Tibial nerve (tissue), 4 donors: ENCODE data around the gene HEXIM2. TPM values are rescaled to one million over a fixed set of nuclear protein-coding genes. Genes with fewer than 3 reads are reported as not detected.

Experiments
- DNase-seq, 2 donors: peaks; one replicate each; pipeline ENCODE4 v3.0.0-alpha.2; 2019; ENCODE audit warnings: low spot score in 2 of 2
- H3K27ac ChIP-seq, 4 donors: fragments of 200-600 bp; sonication (generic) in 3 of 4; one replicate each; pipeline ENCODE4 v1.5.1; 2017 to 2019; ENCODE audit warnings: mild to moderate bottlenecking in 1 of 4
- H3K27me3 ChIP-seq, 2 donors: fragments of 200-600 bp; sonication (generic) in 1 of 2; one replicate each; pipeline versions ENCODE4 v1.5.1 to v1.6.0; 2017 to 2019
- H3K36me3 ChIP-seq, 3 donors: fragments of 200-600 bp; sonication (generic); one replicate each; pipeline ENCODE4 v1.5.1; 2018 to 2019
- H3K4me1 ChIP-seq, 4 donors: fragments of 200-600 bp; sonication (generic) in 3 of 4; one replicate each; pipeline ENCODE4 v1.5.1; 2017 to 2019
- H3K4me3 ChIP-seq, 4 donors: fragments of 200-600 bp; sonication (generic) in 3 of 4; one replicate each; pipeline ENCODE4 v1.5.1; 2017 to 2019; ENCODE audit warnings: mild to moderate bottlenecking in 1 of 4, moderate library complexity in 1 of 4
- H3K9me3 ChIP-seq, 4 donors: fragments of 200-600 bp; sonication (generic) in 3 of 4; one replicate each; pipeline ENCODE4 v1.5.1; 2017 to 2019
- EP300 ChIP-seq, 2 donors: sonication (generic); formaldehyde crosslinking; IDR thresholded peaks; one replicate each; pipeline ENCODE4 v1.6.1; 2017; ENCODE audit warnings: antibody characterized with exemption in 2 of 2, mild to moderate bottlenecking in 1 of 2
- POLR2A ChIP-seq, 2 donors: fragments of 450-650 bp; IDR thresholded peaks; one replicate each; pipeline ENCODE4 v1.6.1; 2017; ENCODE audit warnings: antibody characterized with exemption in 2 of 2, mild to moderate bottlenecking in 2 of 2, moderate library complexity in 2 of 2
- WGBS, 2 donors: methylation state at CpG; one replicate each; pipeline ENCODE4 v1.1.5; 2018; 5-methylcytosine and 5-hydroxymethylcytosine counted together
- total RNA-seq, 4 donors: library from RNA; depleted of rRNA; stranded (reverse); fragments of >200 nt; gene quantifications; one replicate each; pipeline ENCODE4 v1.1.0, GENCODE V29; 2016
- TF ChIP-seq, protein P1 (sequence below), 5 experiments: fragments of 200-600 bp in 3 of 5; fragments of 450-650 bp in 2 of 5; sonication (generic) in 3 of 5; IDR thresholded peaks; one replicate each; pipeline ENCODE4 v1.5.1; 2016 to 2019; ENCODE audit warnings: antibody characterized with exemption in 5 of 5, mild to moderate bottlenecking in 3 of 5, moderate library complexity in 2 of 5

The HEXIM2 gene
- total RNA-seq, 4 donors from 2014 or later: 6.6 to 17.5 (median 11.7) TPM

DNA sequence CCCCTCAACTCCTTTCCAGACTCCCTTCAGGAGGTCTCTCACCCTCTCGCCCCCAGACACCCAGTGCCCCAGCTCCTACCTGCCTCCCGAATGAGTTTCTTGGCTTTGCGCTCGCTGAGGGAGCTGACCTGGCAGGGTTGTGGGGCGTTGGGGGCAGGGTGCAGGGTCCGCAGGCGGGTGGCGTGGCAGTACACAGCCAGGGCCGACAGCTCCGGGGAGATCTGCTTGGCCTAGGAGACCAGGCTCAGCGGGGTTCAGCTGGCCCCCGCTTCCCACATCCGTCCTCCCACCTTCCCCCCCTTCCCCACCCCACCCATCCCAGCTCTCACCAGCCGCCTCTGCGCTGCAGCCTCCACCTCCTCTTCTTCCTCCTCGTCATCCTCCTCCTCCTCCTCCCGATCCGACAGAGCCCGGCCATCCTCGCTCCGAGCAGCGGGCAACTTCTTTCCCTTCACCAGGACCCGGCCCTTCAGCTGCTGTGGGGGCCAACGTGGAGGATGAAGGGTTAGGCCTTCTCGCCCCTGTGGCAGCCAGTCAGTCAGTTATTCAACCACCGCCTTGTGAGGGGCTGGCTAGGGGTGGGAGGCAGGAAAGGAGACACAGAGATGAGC is 46.6 kb upstream of the HEXIM2 start:
- no peak for DNase-seq
- Histone ChIP-seq H3K27me3 (no peaks in the 10 kb centered on the region), H3K4me1 (peaks cover 0 to 34% (median 5%) of the 10 kb centered on the region in 4 donors), H3K9me3 (no peaks in the 10 kb centered on the region), H3K36me3 (peaks cover 0 to 79% (median 3%) of the 10 kb centered on the region in 3 donors), H3K4me3 (no peak overlapping the region), H3K27ac (peak overlapping the region in 2 of 4 donors; percentile 25 to 79)
- 81 to 84% methylated on average over 25 to 26 of the region's 26 CpGs for WGBS, 2 donors
- no peak for TF ChIP-seq POLR2A (IDR thresholded peaks at IDR 0.05)
- TF ChIP-seq EP300 (IDR thresholded peaks at IDR 0.05): no peak
- TF ChIP-seq, protein P1, sequence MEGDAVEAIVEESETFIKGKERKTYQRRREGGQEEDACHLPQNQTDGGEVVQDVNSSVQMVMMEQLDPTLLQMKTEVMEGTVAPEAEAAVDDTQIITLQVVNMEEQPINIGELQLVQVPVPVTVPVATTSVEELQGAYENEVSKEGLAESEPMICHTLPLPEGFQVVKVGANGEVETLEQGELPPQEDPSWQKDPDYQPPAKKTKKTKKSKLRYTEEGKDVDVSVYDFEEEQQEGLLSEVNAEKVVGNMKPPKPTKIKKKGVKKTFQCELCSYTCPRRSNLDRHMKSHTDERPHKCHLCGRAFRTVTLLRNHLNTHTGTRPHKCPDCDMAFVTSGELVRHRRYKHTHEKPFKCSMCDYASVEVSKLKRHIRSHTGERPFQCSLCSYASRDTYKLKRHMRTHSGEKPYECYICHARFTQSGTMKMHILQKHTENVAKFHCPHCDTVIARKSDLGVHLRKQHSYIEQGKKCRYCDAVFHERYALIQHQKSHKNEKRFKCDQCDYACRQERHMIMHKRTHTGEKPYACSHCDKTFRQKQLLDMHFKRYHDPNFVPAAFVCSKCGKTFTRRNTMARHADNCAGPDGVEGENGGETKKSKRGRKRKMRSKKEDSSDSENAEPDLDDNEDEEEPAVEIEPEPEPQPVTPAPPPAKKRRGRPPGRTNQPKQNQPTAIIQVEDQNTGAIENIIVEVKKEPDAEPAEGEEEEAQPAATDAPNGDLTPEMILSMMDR (IDR thresholded peaks at IDR 0.05): no peak

DNA sequence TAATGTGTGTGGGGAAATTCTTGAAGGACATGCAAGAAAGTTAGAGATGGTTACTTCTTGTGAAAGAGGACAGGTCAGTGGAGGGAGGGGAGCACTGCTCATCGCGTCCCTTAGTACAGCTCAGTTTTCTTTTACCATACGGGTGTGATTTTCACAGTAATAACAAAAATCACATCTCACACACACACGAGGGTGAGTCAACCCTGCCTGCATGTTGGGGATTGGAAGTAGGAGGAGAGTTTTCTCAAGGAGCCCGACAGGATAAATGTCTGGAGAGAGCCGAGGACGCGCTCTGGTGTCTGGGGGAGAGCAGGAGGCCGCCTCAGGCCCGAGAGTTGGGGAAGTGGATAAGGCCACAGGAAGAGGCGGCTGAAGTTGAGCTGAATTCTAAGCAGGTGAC is 45.8 kb upstream of the HEXIM2 start:
- Histone ChIP-seq H3K4me1 (peaks cover 0 to 31% (median 5%) of the 10 kb centered on the region in 4 donors), H3K4me3 (no peak overlapping the region), H3K27ac (no peak overlapping the region), H3K9me3 (no peaks in the 10 kb centered on the region), H3K27me3 (no peaks in the 10 kb centered on the region), H3K36me3 (peaks cover 0 to 85% (median 3%) of the 10 kb centered on the region in 3 donors)
- whole genome bisulfite sequencing, 2 donors: 76 to 78% methylated on average over 11 of the region's 11 CpGs
- DNase-seq: no peak
- TF ChIP-seq EP300 (IDR thresholded peaks at IDR 0.05): no peak
- TF ChIP-seq, protein P1 (IDR thresholded peaks at IDR 0.05): no peak
- no peak for TF ChIP-seq POLR2A (IDR thresholded peaks at IDR 0.05)

DNA sequence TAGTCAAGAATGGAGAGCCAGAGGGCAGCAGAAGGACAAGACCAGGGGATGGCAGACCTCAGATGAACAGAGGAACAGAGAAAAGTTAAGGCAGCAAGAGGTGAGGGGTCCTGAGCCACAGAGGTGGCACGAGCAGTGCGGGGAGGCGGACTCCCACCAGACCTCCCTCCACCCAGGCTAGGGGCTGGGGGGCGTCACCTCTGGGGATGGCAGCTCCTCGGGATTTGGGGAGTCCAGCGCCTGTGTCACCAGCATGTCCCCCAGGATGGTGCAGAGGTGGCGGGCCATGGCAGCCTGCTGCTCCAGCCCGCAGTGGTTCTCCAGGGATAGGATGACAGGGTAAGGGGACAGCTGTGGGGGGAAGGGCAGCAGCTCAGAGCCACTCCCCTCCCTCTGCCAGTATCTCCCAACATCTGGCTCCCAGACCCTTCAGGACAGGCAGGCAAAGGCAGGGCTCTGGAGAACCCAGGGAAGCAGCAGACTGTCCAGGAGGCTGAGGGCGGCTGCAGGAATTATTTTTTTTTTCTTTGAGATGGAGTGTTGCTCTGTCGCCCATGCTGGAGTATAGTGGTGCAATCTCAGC is 45.1 kb upstream of the HEXIM2 start:
- Histone ChIP-seq H3K4me3 (no peak overlapping the region), H3K4me1 (peaks cover 0 to 25% (median under 1%) of the 10 kb centered on the region in 4 donors), H3K9me3 (no peaks in the 10 kb centered on the region), H3K27ac (no peak overlapping the region), H3K36me3 (peaks cover 0 to 88% (median 3%) of the 10 kb centered on the region in 3 donors), H3K27me3 (no peaks in the 10 kb centered on the region)
- WGBS, 2 donors: 88 to 91% methylated on average over 9 to 10 of the region's 10 CpGs
- TF ChIP-seq EP300 (IDR thresholded peaks at IDR 0.05) (no peak), POLR2A (IDR thresholded peaks at IDR 0.05) (no peak)
- TF ChIP-seq, protein P1 (IDR thresholded peaks at IDR 0.05): no peak
- DNase-seq: no peak

DNA sequence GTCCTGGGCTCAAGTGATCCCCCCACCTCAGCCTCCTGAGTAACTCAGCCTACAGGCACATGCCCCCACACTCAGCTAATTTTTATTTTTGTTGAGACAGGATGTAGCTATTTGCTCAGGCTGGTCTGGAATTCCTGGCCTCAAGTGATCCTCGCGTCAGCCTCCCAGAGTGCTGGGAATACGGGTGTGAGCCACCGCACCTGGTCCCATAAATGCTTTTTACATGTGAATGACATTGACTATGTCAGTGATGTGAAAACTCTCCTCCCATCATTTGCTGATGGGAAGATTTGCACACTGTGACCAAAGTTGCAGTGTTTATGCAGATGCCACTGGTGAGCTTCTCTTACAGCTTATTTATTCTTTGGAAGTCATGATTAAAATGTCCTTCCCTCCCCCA is 44.3 kb upstream of the HEXIM2 start:
- TF ChIP-seq EP300 (IDR thresholded peaks at IDR 0.05) (no peak), POLR2A (IDR thresholded peaks at IDR 0.05) (no peak)
- TF ChIP-seq, protein P1 (IDR thresholded peaks at IDR 0.05): no peak
- WGBS, 2 donors: 87 to 98% methylated on average over 4 of the region's 4 CpGs
- Histone ChIP-seq H3K4me3 (no peak overlapping the region), H3K27me3 (no peaks in the 10 kb centered on the region), H3K36me3 (peaks cover 0 to 82% (median 3%) of the 10 kb centered on the region in 3 donors), H3K4me1 (peaks cover 0 to 23% (median 0%) of the 10 kb centered on the region in 4 donors), H3K9me3 (no peaks in the 10 kb centered on the region), H3K27ac (no peak overlapping the region)
- no peak for DNase-seq
